HG03442 (cell line): ENCODE results near the gene STRN4.

ENCODE experiments used
- ATAC-seq: cut with Tn5 transposase; IDR thresholded peaks from one replicate; pipeline ENCODE4 v1.9.1; 2021; ENCODE audit warnings: mild to moderate bottlenecking, moderate library complexity; ENCODE audit not compliant: unreplicated experiment

STRN4 gene

GRCh38 chr19:46727757-46728156 is 18.5 kb downstream of the STRN4 start:
- ATAC-seq = no peak

GRCh38 chr19:46726971-46727501 is 19.2 kb downstream of the STRN4 start:
- no peak for ATAC-seq

- ATAC-seq = no peak
These were observed 19.7 kb downstream of the STRN4 start for GRCh38 chr19:46726551-46726950.

- no peak for ATAC-seq
These were observed 20.3 kb downstream of the STRN4 start for GRCh38 chr19:46725859-46726393.

- ATAC-seq = no peak
These were observed 21.0 kb downstream of the STRN4 start for GRCh38 chr19:46725036-46725820.

GRCh38 chr19:46724468-46724867 is 21.8 kb downstream of the STRN4 start:
- no peak for ATAC-seq

GRCh38 chr19:46723471-46723870 is 22.8 kb downstream of the STRN4 start:
- no peak for ATAC-seq

- no peak for ATAC-seq
These were observed 23.2 kb downstream of the STRN4 start for GRCh38 chr19:46723023-46723461.

- no peak for ATAC-seq
These were observed 23.7 kb downstream of the STRN4 start for GRCh38 chr19:46722421-46723022.

GRCh38 chr19:46722004-46722380 is 24.3 kb downstream of the STRN4 start:
- no peak for ATAC-seq

- ATAC-seq = no peak
These were observed 24.8 kb downstream of the STRN4 start for GRCh38 chr19:46721269-46722003.

GRCh38 chr19:46720503-46721239 is 25.6 kb downstream of the STRN4 start:
- ATAC-seq = no peak

- no peak for ATAC-seq
These were observed 26.4 kb downstream of the STRN4 start for GRCh38 chr19:46719629-46720502.

- ATAC-seq = no peak
These were observed 27.2 kb downstream of the STRN4 start for GRCh38 chr19:46718934-46719622.

- no peak for ATAC-seq
These were observed 27.9 kb downstream of the STRN4 start for GRCh38 chr19:46718157-46718933.

GRCh38 chr19:46717716-46718143 is 28.5 kb downstream of the STRN4 start:
- peak; percentile 1 for ATAC-seq

- ATAC-seq = peak; percentile 36
These were observed 29.1 kb downstream of the STRN4 start, which contains the start of gene PRKD2 for GRCh38 chr19:46717034-46717715. PRKD2 (minus strand) TSS chr19:46717114; CDS start chr19:46716370, 744 bp downstream.

GRCh38 chr19:46716672-46717033 is 29.6 kb downstream of the STRN4 start:
- ATAC-seq = no peak
